A673 (cell line): ENCODE measurements around the gene ANK2. TPM values are rescaled to one million over a fixed set of nuclear protein-coding genes. Genes with fewer than 3 reads are reported as not detected.

Source experiments
- BruUV-seq: library from RNA; stranded (reverse); fragments of 400-500 nt; replicated peaks from 2 replicates; lab custom pipeline; 2021; lab: Mats Ljungman, UMichigan
- CTCF ChIA-PET: fragments of 300-600 bp; sonication (Branson Sonifier 250); formaldehyde crosslinking; loops from one replicate; lab custom pipeline; 2022; ENCODE audit warnings: antibody characterized with exemption; lab: Charles Lee
- POLR2A ChIA-PET: fragments of 300-600 bp; sonication (Branson Sonifier 250); formaldehyde crosslinking; loops from one replicate; lab custom pipeline; 2022; ENCODE audit warnings: antibody characterized with exemption; ENCODE audit not compliant: low non-redundant PET; lab: Charles Lee
- DNase-seq: peaks from one replicate; pipeline ENCODE4 v3.0.0-alpha.2; 2015; ENCODE audit warnings: low spot score
- H3K27ac ChIP-seq: fragments of 200-600 bp; sonication (generic); 2 replicates; pipeline ENCODE4 v1.5.1; 2016; ENCODE audit warnings: mixed run types, low read depth, mild to moderate bottlenecking, mixed read lengths, antibody characterized with exemption, low read length; ENCODE audit not compliant: poor library complexity, severe bottlenecking
- H3K27me3 ChIP-seq: fragments of 200-600 bp; sonication (generic); replicated peaks from 2 replicates; pipeline ENCODE4 v1.6.1; 2017; ENCODE audit warnings: mixed run types, low read depth, mild to moderate bottlenecking, mixed read lengths, antibody characterized with exemption, low read length; ENCODE audit not compliant: insufficient read depth, poor library complexity
- H3K36me3 ChIP-seq: fragments of 200-600 bp; sonication (generic); 2 replicates; pipeline ENCODE4 v1.6.1; 2016; ENCODE audit warnings: mixed run types, mild to moderate bottlenecking, mixed read lengths, antibody characterized with exemption, low read length; ENCODE audit not compliant: insufficient read depth, poor library complexity, severe bottlenecking
- H3K4me1 ChIP-seq: fragments of 200-600 bp; sonication (generic); 2 replicates; pipeline ENCODE4 v1.6.1; 2017; ENCODE audit warnings: mixed run types, mild to moderate bottlenecking, mixed read lengths, antibody characterized with exemption, low read length; ENCODE audit not compliant: insufficient read depth, poor library complexity, severe bottlenecking
- H3K4me3 ChIP-seq: fragments of 200-600 bp; sonication (generic); 2 replicates; pipeline ENCODE4 v1.5.1; 2016; ENCODE audit warnings: low read depth, mixed run types, mild to moderate bottlenecking, mixed read lengths, low read length; ENCODE audit not compliant: poor library complexity, severe bottlenecking
- H3K9me3 ChIP-seq: fragments of 200-600 bp; sonication (generic); 2 replicates; pipeline ENCODE4 v1.6.1; 2016; ENCODE audit warnings: mixed run types, low read depth, mild to moderate bottlenecking, mixed read lengths, antibody characterized with exemption, low read length; ENCODE audit not compliant: poor library complexity, severe bottlenecking
- CTCF ChIP-seq: fragments of 300-800, 200-600 bp; sonication (generic); conservative IDR thresholded peaks from 2 replicates; pipeline ENCODE4 v1.5.1; 2017; ENCODE audit warnings: low read depth, mild to moderate bottlenecking, antibody characterized with exemption, low read length, moderate library complexity, mixed read lengths
- EZH2 ChIP-seq: fragments of 200-600 bp; sonication (generic); IDR thresholded peaks from 2 replicates; pipeline ENCODE4 v1.6.1; 2017; ENCODE audit warnings: borderline replicate concordance, low read depth, mild to moderate bottlenecking, mixed read lengths, antibody characterized with exemption, low read length; ENCODE audit not compliant: poor library complexity, severe bottlenecking
- intact Hi-C: fragments of 100-400 bp; cut with micrococcal nuclease; formaldehyde crosslinking; loops from one replicate; pipeline ENCODE4 v1.10.0; 2022; ENCODE audit not compliant: unreplicated experiment
- total RNA-seq: library from RNA; stranded (reverse); gene quantifications from 2 replicates; pipeline ENCODE4 v1.2.3, GENCODE V29; 2021

ANK2 gene
- total RNA-seq, 1 experiment from 2014 or later: 12.7 TPM

DNA sequence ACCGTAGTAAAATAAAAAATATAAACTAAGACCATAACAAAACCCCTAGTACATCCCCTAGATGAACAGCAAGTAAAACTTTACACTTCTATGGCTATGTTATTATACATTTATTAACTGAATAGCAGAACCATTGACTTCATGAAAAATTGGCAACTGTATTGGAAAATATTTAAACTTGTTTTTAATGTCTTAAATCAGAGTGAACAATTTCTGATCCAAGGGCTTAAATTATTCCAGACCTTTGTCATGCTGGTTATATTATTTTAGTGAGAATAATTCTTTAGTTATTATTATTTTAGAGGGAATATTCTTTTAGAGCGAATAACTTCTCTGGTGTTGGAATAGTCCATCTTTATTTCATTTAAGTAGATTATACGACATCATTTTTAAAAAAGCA lies 265.0 kb downstream of the ANK2 start:
- no peak overlapping the region for H3K27ac ChIP-seq
- no peak overlapping the region for H3K4me3 ChIP-seq
- H3K4me1 ChIP-seq: no peaks in the 10 kb centered on the region
- POLR2A ChIA-PET: no interaction called here
- intact Hi-C loops: no loop called here
- CTCF ChIA-PET: no interaction called here
- DNase-seq: no peak
- no TSS peak for BruUV-seq
- H3K9me3 ChIP-seq: no peaks in the 10 kb centered on the region
- H3K36me3 ChIP-seq: no peaks in the 10 kb centered on the region
- no peaks in the 10 kb centered on the region for H3K27me3 ChIP-seq
- TF ChIP-seq CTCF (no peak), EZH2 (no peak)

DNA sequence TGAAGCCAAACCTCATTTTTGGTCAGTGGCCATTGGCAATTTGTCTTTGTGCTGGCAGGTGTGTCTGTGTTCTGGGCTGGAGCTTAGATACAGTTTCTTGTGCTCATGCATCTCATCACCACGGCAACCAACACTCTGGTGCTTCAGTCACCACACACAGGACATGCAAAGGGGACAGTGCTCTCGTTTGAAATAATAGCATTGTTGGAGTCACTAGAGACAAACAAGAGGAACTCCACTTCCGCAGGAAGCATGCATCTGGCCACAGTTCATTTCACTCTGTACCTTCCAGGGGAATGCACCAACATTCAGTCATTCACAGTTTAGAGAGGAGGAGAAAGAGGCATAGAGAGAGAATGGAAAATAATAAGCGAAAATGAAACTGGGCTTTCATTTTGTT lies 267.4 kb downstream of the ANK2 start:
- DNase-seq: no peak

DNA sequence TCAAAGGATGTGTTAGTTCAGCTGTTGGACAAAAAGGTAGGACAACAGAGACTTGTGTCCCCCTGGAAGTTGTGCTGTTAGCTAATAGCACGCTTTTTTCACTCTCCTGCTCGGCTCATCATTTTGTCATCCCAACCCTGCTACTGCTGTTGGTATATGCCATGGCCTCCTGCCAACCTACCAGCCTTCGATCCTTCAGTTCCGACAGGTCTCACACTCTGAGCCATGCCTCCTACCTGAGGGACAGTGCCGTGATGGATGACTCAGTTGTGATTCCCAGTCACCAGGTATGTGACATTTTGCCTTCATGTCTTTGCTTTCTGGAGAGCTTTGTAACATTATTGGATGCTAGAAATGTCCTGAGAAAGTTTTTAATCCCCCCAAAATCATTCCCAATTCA lies 268.1 kb downstream of the ANK2 start:
- H3K4me1 ChIP-seq: no peaks in the 10 kb centered on the region
- H3K9me3 ChIP-seq: no peaks in the 10 kb centered on the region
- H3K4me3 ChIP-seq: no peak overlapping the region
- H3K27ac ChIP-seq: no peak overlapping the region
- ChIA-PET CTCF (no interaction called here), POLR2A (no interaction called here)
- intact Hi-C loops: no loop called here
- TF ChIP-seq EZH2: no peak
- TF ChIP-seq CTCF: no peak
- no TSS peak for BruUV-seq
- no peaks in the 10 kb centered on the region for H3K36me3 ChIP-seq
- DNase-seq: no peak
- no peaks in the 10 kb centered on the region for H3K27me3 ChIP-seq

More for the DNA sequence above, 267.4 kb downstream of the ANK2 start:
- H3K9me3 ChIP-seq: no peaks in the 10 kb centered on the region
- H3K27me3 ChIP-seq: no peaks in the 10 kb centered on the region
- no peak overlapping the region for H3K27ac ChIP-seq
- intact Hi-C loops: no loop called here
- no peaks in the 10 kb centered on the region for H3K36me3 ChIP-seq
- CTCF ChIA-PET: no interaction called here
- BruUV-seq: no TSS peak
- H3K4me3 ChIP-seq: no peak overlapping the region
- no peak for TF ChIP-seq CTCF
- no peak for TF ChIP-seq EZH2
- POLR2A ChIA-PET: no interaction called here
- H3K4me1 ChIP-seq: no peaks in the 10 kb centered on the region
